HG03439 (cell line): ENCODE measurements around the gene ATG3.
"Not testable (repeated sequence)": the region's sequence is repeated elsewhere in the genome, so short reads cannot be mapped to it uniquely, and the experiment has no call there.

Experiments used
- ATAC-seq: cut with Tn5 transposase; IDR thresholded peaks from one replicate; pipeline ENCODE4 v1.9.1; 2021; ENCODE audit warnings: mild to moderate bottlenecking, moderate library complexity; ENCODE audit not compliant: unreplicated experiment

The ATG3 gene

GRCh38 chr3:112561484-112561733 is 353 bp downstream of the ATG3 start:
- ATAC-seq = peak; percentile 55

GRCh38 chr3:112560721-112561483 is 860 bp downstream of the ATG3 start:
- ATAC-seq = peak; percentile 24

GRCh38 chr3:112560307-112560706 is 1.5 kb downstream of the ATG3 start:
- no peak for ATAC-seq

- ATAC-seq = no peak
Observed at GRCh38 chr3:112557976-112558375, 3.8 kb downstream of the ATG3 start.

GRCh38 chr3:112555535-112556170 is 6.1 kb downstream of the ATG3 start:
- ATAC-seq = no peak

- ATAC-seq = no peak
Observed at GRCh38 chr3:112550859-112551258, 10.9 kb downstream of the ATG3 start.

- no peak for ATAC-seq
Observed at GRCh38 chr3:112546216-112546759, 15.5 kb downstream of the ATG3 start.

GRCh38 chr3:112539825-112540650 is 21.7 kb downstream of the ATG3 start:
- ATAC-seq = peak; percentile 81

- ATAC-seq = no peak
Observed at GRCh38 chr3:112531358-112531781, 30.4 kb downstream of the ATG3 start.

- no peak for ATAC-seq
Observed at GRCh38 chr3:112530573-112530972, 31.2 kb downstream of the ATG3 start.

GRCh38 chr3:112524127-112524526 is 37.6 kb downstream of the ATG3 start:
- not testable (repeated sequence) for ATAC-seq

GRCh38 chr3:112519424-112520001 is 42.2 kb downstream of the ATG3 start:
- peak; percentile 55 for ATAC-seq

- not testable (repeated sequence) for ATAC-seq
Observed at GRCh38 chr3:112518970-112519369, 42.8 kb downstream of the ATG3 start.

GRCh38 chr3:112514527-112515128 is 47.1 kb downstream of the ATG3 start:
- peak; percentile 99 for ATAC-seq

- no peak for ATAC-seq
Observed at GRCh38 chr3:112512320-112512719, 49.4 kb downstream of the ATG3 start.

- no peak for ATAC-seq
Observed at GRCh38 chr3:112508860-112509259, 52.9 kb downstream of the ATG3 start.

GRCh38 chr3:112508261-112508660 is 53.5 kb downstream of the ATG3 start:
- ATAC-seq = no peak

GRCh38 chr3:112505907-112506306 is 55.9 kb downstream of the ATG3 start:
- ATAC-seq = no peak

- ATAC-seq = no peak
Observed at GRCh38 chr3:112504123-112504522, 57.6 kb downstream of the ATG3 start.

- no peak for ATAC-seq
Observed at GRCh38 chr3:112503304-112503972, 58.3 kb downstream of the ATG3 start.
